Vagina (tissue), 2 donors: ENCODE results near the gene ETNPPL. TPM values are rescaled to one million over a fixed set of nuclear protein-coding genes. Genes with fewer than 3 reads are reported as not detected.

ENCODE experiments used
- DNase-seq, 2 donors: peaks; one replicate each; pipeline ENCODE4 v3.0.0-alpha.2; 2017; ENCODE audit errors: extremely low spot score in 2 of 2
- H3K27ac ChIP-seq: fragments of 200-600 bp; sonication (generic); one replicate; pipeline ENCODE4 v1.5.1; 2019
- H3K27me3 ChIP-seq: fragments of 200-600 bp; sonication (generic); one replicate; pipeline ENCODE4 v1.5.1; 2019
- H3K36me3 ChIP-seq, 2 donors: fragments of 200-600 bp; sonication (generic); one replicate each; pipeline ENCODE4 v1.5.1; 2017 to 2019
- H3K4me1 ChIP-seq: fragments of 200-600 bp; sonication (generic); one replicate; pipeline ENCODE4 v1.5.1; 2019
- H3K4me3 ChIP-seq, 2 donors: fragments of 200-600 bp; sonication (generic); 1 replicate in 1 of 2; 2 replicates in 1 of 2; pipeline ENCODE4 v1.5.1; 2016 to 2019
- H3K9me3 ChIP-seq: fragments of 200-600 bp; sonication (generic); one replicate; pipeline ENCODE4 v1.5.1; 2019
- POLR2A ChIP-seq, 2 donors: fragments of 450-650 bp; IDR thresholded peaks; one replicate each; pipeline ENCODE4 v1.6.1; 2017; ENCODE audit warnings: antibody characterized with exemption in 2 of 2, mild to moderate bottlenecking in 2 of 2, moderate library complexity in 2 of 2
- POLR2AphosphoS5 ChIP-seq, 2 donors: sonication (generic); formaldehyde crosslinking; IDR thresholded peaks; one replicate each; pipeline ENCODE4 v1.9.0; 2017; ENCODE audit warnings: antibody characterized with exemption in 2 of 2, mild to moderate bottlenecking in 2 of 2, low read depth in 1 of 2; ENCODE audit not compliant: insufficient read depth in 1 of 2
- intact Hi-C: fragments of 100-400 bp; cut with DNase I; formaldehyde crosslinking; loops from one replicate; pipeline ENCODE4 v1.15.1; 2023
- total RNA-seq: library from RNA; depleted of rRNA; stranded (reverse); fragments of >200 nt; gene quantifications from one replicate; pipeline ENCODE4 v1.2.3, GENCODE V29; 2016
- TF ChIP-seq, protein P1 (sequence below), 3 experiments: fragments of 450-650 bp in 2 of 3; fragments of 200-600 bp in 1 of 3; sonication (generic) in 1 of 3; IDR thresholded peaks; one replicate each; pipeline ENCODE4 v1.5.1; 2017 to 2019; ENCODE audit warnings: antibody characterized with exemption in 3 of 3, mild to moderate bottlenecking in 2 of 3, moderate library complexity in 2 of 3

Gene ETNPPL
- total RNA-seq, 1 donor from 2014 or later, result not detected

DNA sequence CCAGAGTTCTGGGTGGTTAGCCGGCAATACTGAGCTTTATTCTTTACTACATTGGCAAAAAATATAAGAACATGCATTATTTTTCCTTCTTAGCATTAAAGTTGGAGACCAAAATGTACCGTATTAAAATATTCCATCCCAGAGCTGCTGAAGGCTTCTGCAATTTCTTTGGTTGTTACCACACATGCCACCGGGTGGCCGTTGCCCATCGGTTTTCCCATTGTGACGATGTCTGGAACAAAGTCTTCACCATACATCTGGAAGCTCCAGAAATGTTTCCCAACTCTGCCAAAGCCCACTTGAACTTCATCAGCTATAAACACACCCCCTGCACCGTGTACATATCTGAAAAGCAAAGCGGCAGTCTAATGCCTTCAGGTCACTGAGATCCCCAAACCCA is 13.7 kb downstream of the ETNPPL start:
- Histone ChIP-seq H3K4me1 (no peaks in the 10 kb centered on the region), H3K9me3 (no peaks in the 10 kb centered on the region), H3K27ac (no peak overlapping the region), H3K27me3 (no peaks in the 10 kb centered on the region), H3K4me3 (no peak overlapping the region), H3K36me3 (no peaks in the 10 kb centered on the region)
- DNase-seq, result no peak
- intact Hi-C loops, result no loop called here
- TF ChIP-seq POLR2AphosphoS5 (IDR thresholded peaks at IDR 0.05; ENCODE audit: insufficient read depth in 1 of 2, low read depth in 1 of 2) (no peak), POLR2A (IDR thresholded peaks at IDR 0.05) (no peak)
- TF ChIP-seq, protein P1, sequence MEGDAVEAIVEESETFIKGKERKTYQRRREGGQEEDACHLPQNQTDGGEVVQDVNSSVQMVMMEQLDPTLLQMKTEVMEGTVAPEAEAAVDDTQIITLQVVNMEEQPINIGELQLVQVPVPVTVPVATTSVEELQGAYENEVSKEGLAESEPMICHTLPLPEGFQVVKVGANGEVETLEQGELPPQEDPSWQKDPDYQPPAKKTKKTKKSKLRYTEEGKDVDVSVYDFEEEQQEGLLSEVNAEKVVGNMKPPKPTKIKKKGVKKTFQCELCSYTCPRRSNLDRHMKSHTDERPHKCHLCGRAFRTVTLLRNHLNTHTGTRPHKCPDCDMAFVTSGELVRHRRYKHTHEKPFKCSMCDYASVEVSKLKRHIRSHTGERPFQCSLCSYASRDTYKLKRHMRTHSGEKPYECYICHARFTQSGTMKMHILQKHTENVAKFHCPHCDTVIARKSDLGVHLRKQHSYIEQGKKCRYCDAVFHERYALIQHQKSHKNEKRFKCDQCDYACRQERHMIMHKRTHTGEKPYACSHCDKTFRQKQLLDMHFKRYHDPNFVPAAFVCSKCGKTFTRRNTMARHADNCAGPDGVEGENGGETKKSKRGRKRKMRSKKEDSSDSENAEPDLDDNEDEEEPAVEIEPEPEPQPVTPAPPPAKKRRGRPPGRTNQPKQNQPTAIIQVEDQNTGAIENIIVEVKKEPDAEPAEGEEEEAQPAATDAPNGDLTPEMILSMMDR (IDR thresholded peaks at IDR 0.05), result no peak

DNA sequence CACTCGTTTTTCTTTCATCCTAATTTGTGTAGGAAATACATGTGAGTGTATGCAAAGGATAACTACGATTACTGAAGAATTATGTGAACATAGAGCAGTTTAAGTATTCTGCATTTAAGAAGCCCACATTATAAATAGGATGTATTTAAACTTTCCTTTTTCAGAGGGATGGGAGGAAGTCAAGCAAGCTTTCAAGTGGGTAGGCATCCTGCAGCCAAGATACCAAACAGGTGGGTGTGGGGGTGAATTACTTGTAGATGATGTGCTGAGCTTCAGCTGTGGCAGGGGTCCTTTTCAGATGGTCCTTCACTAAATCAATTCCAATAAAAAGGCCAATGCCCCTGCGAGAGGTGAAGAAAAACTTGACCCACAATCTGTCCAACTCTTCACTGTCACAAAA is 16.3 kb downstream of the ETNPPL start:
- H3K4me3 ChIP-seq, result no peak overlapping the region
- no peaks in the 10 kb centered on the region for H3K4me1 ChIP-seq
- H3K36me3 ChIP-seq, result no peaks in the 10 kb centered on the region
- TF ChIP-seq, protein P1 (IDR thresholded peaks at IDR 0.05), result no peak
- TF ChIP-seq POLR2A (IDR thresholded peaks at IDR 0.05) (no peak), POLR2AphosphoS5 (IDR thresholded peaks at IDR 0.05; ENCODE audit: insufficient read depth in 1 of 2, low read depth in 1 of 2) (no peak)
- no peaks in the 10 kb centered on the region for H3K9me3 ChIP-seq
- no peaks in the 10 kb centered on the region for H3K27me3 ChIP-seq
- H3K27ac ChIP-seq, result no peak overlapping the region
- no peak for DNase-seq
- intact Hi-C loops, result no loop called here

DNA sequence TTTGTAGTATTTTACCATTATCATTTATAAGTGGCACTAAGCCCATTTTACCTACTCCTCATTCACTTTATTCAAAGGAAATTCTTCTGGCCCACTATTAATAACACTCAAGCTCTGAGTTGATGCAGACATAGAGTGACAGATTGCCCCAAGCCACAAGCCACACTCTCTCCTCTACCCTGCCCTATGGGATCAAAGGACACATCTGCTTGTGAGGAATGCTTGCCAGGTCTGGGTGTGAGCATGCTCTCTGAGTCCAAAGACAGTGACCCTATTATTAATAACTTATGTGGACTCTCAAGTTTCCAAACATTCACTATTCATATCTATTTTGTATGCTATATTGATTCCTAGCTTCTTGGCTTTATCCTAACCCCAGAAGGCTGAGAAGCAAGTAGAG is 18.5 kb downstream of the ETNPPL start:
- Histone ChIP-seq H3K36me3 (no peaks in the 10 kb centered on the region), H3K9me3 (no peaks in the 10 kb centered on the region), H3K27me3 (no peaks in the 10 kb centered on the region), H3K27ac (no peak overlapping the region), H3K4me1 (no peaks in the 10 kb centered on the region), H3K4me3 (no peak overlapping the region)
- TF ChIP-seq, protein P1 (IDR thresholded peaks at IDR 0.05), result no peak
- TF ChIP-seq POLR2AphosphoS5 (IDR thresholded peaks at IDR 0.05; ENCODE audit: insufficient read depth in 1 of 2, low read depth in 1 of 2) (no peak), POLR2A (IDR thresholded peaks at IDR 0.05) (no peak)
- intact Hi-C loops, result no loop called here
- no peak for DNase-seq

DNA sequence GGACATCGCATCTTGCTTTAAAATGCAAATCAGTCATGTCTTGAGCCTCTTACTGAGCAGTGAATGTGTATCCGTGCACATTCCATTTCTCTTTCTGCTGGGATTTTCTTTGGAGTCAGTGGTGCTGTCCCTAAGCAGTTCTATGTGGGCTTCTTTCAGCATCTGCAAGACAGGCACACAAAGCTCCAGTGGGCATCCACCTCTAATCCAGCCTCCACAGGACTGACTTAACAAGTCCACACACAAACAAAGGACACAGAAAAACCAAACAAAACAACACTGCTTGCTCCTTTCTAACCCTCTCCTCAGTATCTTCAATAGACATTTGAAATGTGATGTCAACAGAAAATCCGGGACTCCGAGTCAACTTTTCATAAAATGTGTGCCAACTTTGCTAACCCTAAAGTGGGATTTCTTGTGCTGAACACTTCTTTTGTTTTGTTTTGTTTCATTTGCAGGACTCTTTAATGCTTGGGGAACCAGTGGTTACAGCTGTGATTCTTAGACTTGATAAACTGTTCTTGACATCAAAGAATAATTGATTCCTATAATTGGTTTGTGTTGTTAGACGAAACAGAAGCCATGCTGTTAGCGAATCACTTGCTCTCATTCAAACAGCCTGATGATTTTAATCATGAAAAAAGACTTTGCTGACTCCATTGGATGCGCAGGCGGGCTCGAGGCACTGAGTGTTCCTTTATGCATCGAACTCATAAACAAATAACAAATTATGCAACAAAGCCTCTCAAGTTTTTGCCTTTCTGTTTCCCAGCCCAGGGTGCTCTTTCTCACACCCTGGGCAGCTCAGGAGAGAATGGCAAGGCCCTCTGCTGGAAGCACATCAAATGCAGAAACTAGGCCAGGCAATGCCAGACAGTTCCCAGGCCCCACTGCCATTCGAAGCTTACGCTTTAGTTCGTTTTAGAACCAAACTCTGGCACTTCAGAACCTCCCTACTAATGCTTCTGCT is 20.1 kb downstream of the ETNPPL start:
- no peaks in the 10 kb centered on the region for H3K9me3 ChIP-seq
- no peaks in the 10 kb centered on the region for H3K4me1 ChIP-seq
- H3K27me3 ChIP-seq, result no peaks in the 10 kb centered on the region
- DNase-seq, result no peak
- intact Hi-C loops, result no loop called here
- no peak overlapping the region for H3K27ac ChIP-seq
- TF ChIP-seq POLR2A (IDR thresholded peaks at IDR 0.05) (no peak), POLR2AphosphoS5 (IDR thresholded peaks at IDR 0.05; ENCODE audit: insufficient read depth in 1 of 2, low read depth in 1 of 2) (no peak)
- TF ChIP-seq, protein P1 (IDR thresholded peaks at IDR 0.05), result no peak
- H3K36me3 ChIP-seq, result no peaks in the 10 kb centered on the region
- no peak overlapping the region for H3K4me3 ChIP-seq
